Naive thymus-derived CD4-positive, alpha-beta T cell (primary cell): ENCODE measurements around the gene LGALS9C. TPM values are rescaled to one million over a fixed set of nuclear protein-coding genes. Genes with fewer than 3 reads are reported as not detected.
"Not testable (repeated sequence)": the region's sequence is repeated elsewhere in the genome, so short reads cannot be mapped to it uniquely, and the experiment has no call there.

Source experiments
- ATAC-seq: fragments of 150-1000 bp; cut with Tn5 transposase; 2 replicates; pipeline ENCODE4 v1.10.0; 2021; ENCODE audit warnings: mild to moderate bottlenecking, moderate library complexity
- CTCF ChIA-PET: fragments of 350-600 bp; sonication (Branson Sonifier 250); formaldehyde crosslinking; loops from one replicate; lab custom pipeline; 2021; ENCODE audit warnings: antibody characterized with exemption; lab: Charles Lee
- POLR2A ChIA-PET: fragments of 350-600 bp; sonication (Branson Sonifier 250); formaldehyde crosslinking; loops from one replicate; lab custom pipeline; 2021; ENCODE audit warnings: antibody characterized with exemption, inconsistent platforms; lab: Charles Lee
- DNase-seq, 9 donors: peaks; one replicate each; pipeline versions ENCODE4 v3.0.0 to v3.0.0-alpha.2; 2020 to 2022; ENCODE audit warnings: mixed read lengths in 1 of 9
- H3K27ac ChIP-seq: one replicate; pipeline ENCODE4 v1.7.0; 2013; ENCODE audit warnings: mild to moderate bottlenecking, low read depth, low read length, moderate library complexity
- H3K27me3 ChIP-seq, 2 donors: one replicate each; pipeline ENCODE4 v1.7.0; 2013; ENCODE audit warnings: low read length in 2 of 2, mild to moderate bottlenecking in 2 of 2, moderate library complexity in 2 of 2; ENCODE audit not compliant: control insufficient read depth in 2 of 2, insufficient read depth in 2 of 2
- H3K36me3 ChIP-seq, 3 experiments: 1 replicate in 2 of 3; 2 replicates in 1 of 3; pipeline ENCODE4 v1.7.0; 2013; ENCODE audit warnings: low read length in 3 of 3, mild to moderate bottlenecking in 3 of 3, moderate library complexity in 1 of 3; ENCODE audit not compliant: insufficient read depth in 3 of 3, control insufficient read depth in 2 of 3
- H3K4me1 ChIP-seq, 2 donors: one replicate each; pipeline ENCODE4 v1.7.0; 2013; ENCODE audit warnings: low read length in 2 of 2, mild to moderate bottlenecking in 2 of 2, moderate library complexity in 1 of 2; ENCODE audit not compliant: control insufficient read depth in 2 of 2, insufficient read depth in 2 of 2
- H3K4me3 ChIP-seq: 2 replicates; pipeline ENCODE4 v1.7.0; 2013; ENCODE audit warnings: mild to moderate bottlenecking, low read length
- H3K9me3 ChIP-seq, 3 experiments: 1 replicate in 2 of 3; 2 replicates in 1 of 3; pipeline ENCODE4 v1.7.0; 2013; ENCODE audit warnings: low read length in 3 of 3; ENCODE audit not compliant: control insufficient read depth in 2 of 3
- H3K27ac Mint-ChIP-seq, 9 donors: one replicate each; pipeline ENCODE4 v1.8.0; 2020 to 2022; ENCODE audit warnings: mixed read lengths in 9 of 9, mild to moderate bottlenecking in 8 of 9, moderate library complexity in 5 of 9, inconsistent platforms in 2 of 9
- H3K27me3 Mint-ChIP-seq, 5 donors: one replicate each; pipeline ENCODE4 v1.8.0; 2021 to 2022; ENCODE audit warnings: mixed read lengths in 5 of 5, mild to moderate bottlenecking in 1 of 5
- H3K36me3 Mint-ChIP-seq, 5 donors: one replicate each; pipeline ENCODE4 v1.8.0; 2020 to 2022; ENCODE audit warnings: mixed read lengths in 5 of 5, mild to moderate bottlenecking in 3 of 5, inconsistent platforms in 1 of 5
- H3K4me1 Mint-ChIP-seq, 7 donors: one replicate each; pipeline ENCODE4 v1.8.0; 2020 to 2022; ENCODE audit warnings: mixed read lengths in 7 of 7, mild to moderate bottlenecking in 3 of 7, inconsistent platforms in 1 of 7
- H3K4me3 Mint-ChIP-seq, 10 donors: one replicate each; pipeline ENCODE4 v1.8.0; 2020 to 2022; ENCODE audit warnings: mild to moderate bottlenecking in 10 of 10, mixed read lengths in 10 of 10, moderate library complexity in 6 of 10, inconsistent platforms in 2 of 10
- H3K9me3 Mint-ChIP-seq, 11 donors: one replicate each; pipeline ENCODE4 v1.8.0; 2020 to 2022; ENCODE audit warnings: mixed read lengths in 11 of 11, mild to moderate bottlenecking in 4 of 11, inconsistent platforms in 1 of 11, moderate library complexity in 1 of 11
- intact Hi-C, 2 donors: fragments of 100-400 bp; cut with micrococcal nuclease; formaldehyde crosslinking; loops; one replicate each; pipeline ENCODE4 v1.15.1; 2023
- polyA plus RNA-seq, 2 donors: library from polyadenylated mRNA; unstranded; fragments of 300-500 nt; fragmentation: Illumina TruSeq; gene quantifications; one replicate each; pipeline ENCODE4 v1.2.3, GENCODE V29; 2021
- total RNA-seq, 6 experiments: library from RNA in 5 of 6; stranded (reverse) in 5 of 6; gene quantifications; 1 replicate in 5 of 6; 2 replicates in 1 of 6; pipeline ENCODE4 v1.2.3 and lab custom pipeline; 2021 to 2026

The LGALS9C gene
- total RNA-seq, result 1 to 10 TPM in 1 of 5 experiments, under 1 TPM in 3, not detected in 1; 0.24 to 1.4 (median 0.80) TPM
- polyA plus RNA-seq, result not detected
- total RNA-seq (lab: John Stamatoyannopoulos, UW), result not detected

- H3K4me3 ChIP-seq, H3K27me3 Mint-ChIP-seq, H3K36me3 Mint-ChIP-seq, H3K36me3 ChIP-seq, H3K27ac ChIP-seq, H3K27me3 ChIP-seq, H3K4me1 Mint-ChIP-seq, H3K9me3 Mint-ChIP-seq, intact Hi-C loops, CTCF ChIA-PET, POLR2A ChIA-PET, H3K4me1 ChIP-seq, H3K9me3 ChIP-seq: not testable (repeated sequence)
- H3K27ac Mint-ChIP-seq, result peak within 1 kb of the TSS in 5 of 9 donors; percentile 29 to 84 (median 62)
- peak in 1 of 9 donors; percentile 22 for DNase-seq
- peak within 1 kb of the TSS in 8 of 10 donors; percentile 42 to 80 (median 72) for H3K4me3 Mint-ChIP-seq
- peak; percentile 91 for ATAC-seq
Measured at GRCh38 chr17:18476508-18477308, at the start of gene LGALS9C. TSS of gene LGALS9C (plus strand) at chr17:18476789. CDS start at chr17:18476855, 66 bp downstream.

DNA sequence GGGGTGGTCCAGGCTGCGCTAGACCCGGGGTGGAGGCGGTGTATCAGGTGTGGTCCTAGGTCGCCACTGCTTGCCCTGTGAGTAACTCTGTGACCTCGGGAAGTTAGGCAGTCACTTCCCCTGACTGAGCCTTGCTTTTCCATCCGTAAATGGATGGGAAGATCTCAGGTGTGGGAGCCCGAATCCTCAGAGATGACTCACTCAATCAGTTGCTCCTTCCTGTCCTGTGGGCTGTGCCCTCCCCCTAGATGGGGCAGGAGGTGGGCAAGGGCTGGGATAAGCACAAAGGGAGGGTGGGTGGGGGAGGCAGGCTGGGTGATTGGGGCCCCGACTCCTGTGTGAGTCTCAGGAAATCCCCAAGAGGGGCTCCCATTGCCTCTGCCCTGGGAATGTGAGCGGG, 44.4 kb upstream of the LGALS9C start:
- not testable (repeated sequence) for H3K27ac Mint-ChIP-seq

GRCh38 chr17:18439465-18439870, 37.1 kb upstream of the LGALS9C start:
- H3K4me1 ChIP-seq, ATAC-seq, H3K9me3 ChIP-seq, H3K4me3 ChIP-seq, H3K27me3 ChIP-seq, H3K36me3 Mint-ChIP-seq, H3K27ac ChIP-seq, POLR2A ChIA-PET, H3K36me3 ChIP-seq, H3K27me3 Mint-ChIP-seq, H3K27ac Mint-ChIP-seq, H3K4me1 Mint-ChIP-seq, H3K9me3 Mint-ChIP-seq, H3K4me3 Mint-ChIP-seq, CTCF ChIA-PET, DNase-seq, intact Hi-C loops: not testable (repeated sequence)

More for the DNA sequence above, 44.4 kb upstream of the LGALS9C start:
- H3K27me3 Mint-ChIP-seq, intact Hi-C loops, CTCF ChIA-PET, H3K36me3 ChIP-seq, DNase-seq, H3K4me1 Mint-ChIP-seq, H3K27ac ChIP-seq, H3K4me1 ChIP-seq, H3K36me3 Mint-ChIP-seq, ATAC-seq, H3K9me3 Mint-ChIP-seq, H3K9me3 ChIP-seq, POLR2A ChIA-PET, H3K4me3 ChIP-seq, H3K4me3 Mint-ChIP-seq, H3K27me3 ChIP-seq: not testable (repeated sequence)

GRCh38 chr17:18442093-18442492, 34.5 kb upstream of the LGALS9C start:
- POLR2A ChIA-PET, CTCF ChIA-PET, H3K4me1 Mint-ChIP-seq, H3K4me1 ChIP-seq, H3K27ac ChIP-seq, H3K36me3 ChIP-seq, H3K27me3 Mint-ChIP-seq, ATAC-seq, H3K9me3 ChIP-seq, intact Hi-C loops, H3K27me3 ChIP-seq, H3K4me3 ChIP-seq, H3K4me3 Mint-ChIP-seq, H3K36me3 Mint-ChIP-seq, H3K27ac Mint-ChIP-seq, H3K9me3 Mint-ChIP-seq: not testable (repeated sequence)
- peak in 4 of 9 donors; percentile 29 to 57 (median 46) for DNase-seq

DNA sequence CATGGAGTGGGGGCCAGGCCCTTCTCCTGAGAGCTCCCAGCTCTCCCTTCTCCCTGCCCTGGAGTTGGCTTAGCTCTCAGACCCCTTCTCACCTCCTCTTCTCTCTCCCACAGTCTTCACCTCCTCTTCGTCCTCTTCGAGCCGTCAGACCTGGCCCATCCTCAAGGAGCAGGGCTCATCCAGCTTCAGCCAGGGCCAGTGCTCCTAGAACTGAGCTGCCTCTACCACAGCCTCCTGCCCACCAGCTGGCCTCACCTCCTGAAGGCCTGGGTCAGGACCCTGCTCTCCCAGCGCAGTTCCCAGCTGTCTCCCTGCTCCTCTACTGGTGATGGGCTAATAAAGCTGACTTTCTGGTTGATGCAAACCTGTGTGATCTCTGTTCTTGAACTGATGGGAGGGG, 34.1 kb upstream of the LGALS9C start:
- intact Hi-C loops, ATAC-seq, H3K4me3 Mint-ChIP-seq, H3K27me3 Mint-ChIP-seq, H3K27ac Mint-ChIP-seq, H3K27ac ChIP-seq, POLR2A ChIA-PET, H3K9me3 ChIP-seq, H3K36me3 Mint-ChIP-seq, H3K27me3 ChIP-seq, H3K9me3 Mint-ChIP-seq, H3K36me3 ChIP-seq, H3K4me1 ChIP-seq, CTCF ChIA-PET, DNase-seq, H3K4me1 Mint-ChIP-seq, H3K4me3 ChIP-seq: not testable (repeated sequence)

DNA sequence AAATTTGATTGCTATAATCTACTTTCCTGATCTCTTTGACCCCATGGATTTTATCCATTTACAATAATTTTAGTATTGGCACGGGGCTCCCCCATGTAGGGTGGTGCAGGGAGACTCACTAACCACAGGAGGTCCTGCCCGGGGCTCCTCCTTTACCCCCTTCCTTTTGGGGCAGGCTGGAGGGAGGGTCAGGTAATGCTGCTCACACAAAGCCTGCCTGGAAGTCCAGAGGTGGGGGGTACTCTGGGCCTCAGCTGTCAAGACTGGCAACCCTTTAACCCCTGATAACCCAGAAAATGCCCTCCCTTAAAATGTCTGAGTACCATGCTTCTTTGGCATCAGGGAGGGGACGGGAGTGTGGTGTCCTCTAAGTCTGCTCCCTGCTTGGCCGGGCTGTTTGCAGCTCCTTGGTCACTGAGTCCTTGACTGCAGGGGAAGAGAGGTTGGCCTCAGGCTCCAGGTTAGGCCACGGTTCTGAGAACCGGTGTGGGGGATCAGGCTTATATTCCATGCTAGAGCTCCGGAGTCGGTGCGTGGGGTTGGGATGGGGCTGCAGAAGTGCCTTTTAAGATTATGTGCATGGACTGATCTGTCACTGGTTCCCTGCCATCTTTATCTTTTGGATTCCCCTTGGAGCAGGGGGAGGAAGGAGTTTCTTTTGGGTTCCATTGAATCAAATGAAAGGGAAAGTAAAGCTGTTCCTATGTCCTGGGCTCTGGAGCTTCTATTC, 28.9 kb upstream of the LGALS9C start:
- H3K36me3 ChIP-seq, H3K27ac Mint-ChIP-seq, POLR2A ChIA-PET, H3K9me3 Mint-ChIP-seq, H3K4me3 Mint-ChIP-seq, H3K4me1 Mint-ChIP-seq, H3K36me3 Mint-ChIP-seq, DNase-seq, H3K27me3 Mint-ChIP-seq, ATAC-seq, H3K9me3 ChIP-seq, H3K27me3 ChIP-seq, intact Hi-C loops, H3K4me1 ChIP-seq, CTCF ChIA-PET, H3K27ac ChIP-seq, H3K4me3 ChIP-seq: not testable (repeated sequence)
